ENCODE results near the gene HLA-DRA. TPM values are rescaled to one million over a fixed set of nuclear protein-coding genes. Genes with fewer than 3 reads are reported as not detected.

Gene HLA-DRA
- total RNA-seq, 4 donors from 2014 or later, result 26.0 to 440 (median 115) TPM

DNA sequence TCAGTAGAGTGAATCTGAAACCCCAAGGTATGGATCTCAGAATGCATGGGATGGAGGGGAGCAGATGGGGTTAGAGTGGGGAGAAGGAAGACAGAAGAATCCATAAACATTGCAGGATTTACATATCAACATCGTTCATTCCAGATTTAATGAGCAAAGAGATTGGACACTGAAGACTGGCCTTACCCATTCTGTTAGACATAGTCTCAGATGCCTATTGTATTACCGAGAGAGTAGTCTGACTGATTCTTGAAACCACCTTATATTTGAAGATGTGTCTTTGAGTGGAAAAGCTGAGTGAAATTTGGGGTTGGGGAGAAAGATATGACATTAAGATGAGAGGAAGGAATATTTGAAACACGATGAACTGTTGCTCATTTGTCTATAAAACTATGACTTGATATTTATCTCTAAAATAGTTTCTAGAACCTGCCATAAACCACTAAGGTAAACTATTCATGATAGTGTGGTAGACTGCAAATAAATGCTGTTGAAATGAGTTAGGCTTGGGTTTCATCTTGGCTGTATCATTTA, 5.7 kb downstream of the HLA-DRA start:
- intact Hi-C loops (cut with DNase I), result no loop called here
- Histone ChIP-seq H3K27me3 (no peaks in the 10 kb centered on the region), H3K4me3 (no peak overlapping the region), H3K9me3 (no peaks in the 10 kb centered on the region), H3K36me3 (no peaks in the 10 kb centered on the region), H3K27ac (no peak overlapping the region), H3K4me1 (no peaks in the 10 kb centered on the region)
- 57 to 63% methylated on average over 3 of the region's 3 CpGs for WGBS, 2 donors
- TF ChIP-seq POLR2A (IDR thresholded peaks at IDR 0.05), result no peak
- TF ChIP-seq, protein P1, sequence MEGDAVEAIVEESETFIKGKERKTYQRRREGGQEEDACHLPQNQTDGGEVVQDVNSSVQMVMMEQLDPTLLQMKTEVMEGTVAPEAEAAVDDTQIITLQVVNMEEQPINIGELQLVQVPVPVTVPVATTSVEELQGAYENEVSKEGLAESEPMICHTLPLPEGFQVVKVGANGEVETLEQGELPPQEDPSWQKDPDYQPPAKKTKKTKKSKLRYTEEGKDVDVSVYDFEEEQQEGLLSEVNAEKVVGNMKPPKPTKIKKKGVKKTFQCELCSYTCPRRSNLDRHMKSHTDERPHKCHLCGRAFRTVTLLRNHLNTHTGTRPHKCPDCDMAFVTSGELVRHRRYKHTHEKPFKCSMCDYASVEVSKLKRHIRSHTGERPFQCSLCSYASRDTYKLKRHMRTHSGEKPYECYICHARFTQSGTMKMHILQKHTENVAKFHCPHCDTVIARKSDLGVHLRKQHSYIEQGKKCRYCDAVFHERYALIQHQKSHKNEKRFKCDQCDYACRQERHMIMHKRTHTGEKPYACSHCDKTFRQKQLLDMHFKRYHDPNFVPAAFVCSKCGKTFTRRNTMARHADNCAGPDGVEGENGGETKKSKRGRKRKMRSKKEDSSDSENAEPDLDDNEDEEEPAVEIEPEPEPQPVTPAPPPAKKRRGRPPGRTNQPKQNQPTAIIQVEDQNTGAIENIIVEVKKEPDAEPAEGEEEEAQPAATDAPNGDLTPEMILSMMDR (IDR thresholded peaks at IDR 0.05), result no peak
- no peak for DNase-seq

- intact Hi-C loops (cut with DNase I), result no loop called here
- H3K27me3 ChIP-seq, result no peaks in the 10 kb centered on the region
- H3K4me1 ChIP-seq, result no peaks in the 10 kb centered on the region
- H3K27ac ChIP-seq, result no peak overlapping the region
- H3K4me3 ChIP-seq, result no peak overlapping the region
- no peaks in the 10 kb centered on the region for H3K9me3 ChIP-seq
- no peaks in the 10 kb centered on the region for H3K36me3 ChIP-seq
- TF ChIP-seq, protein P1 (IDR thresholded peaks at IDR 0.05), result no peak
- TF ChIP-seq POLR2A (IDR thresholded peaks at IDR 0.05), result no peak
- DNase-seq, result no peak
Measured at GRCh38 chr6:32447932-32448331, 8.2 kb downstream of the HLA-DRA start.

DNA sequence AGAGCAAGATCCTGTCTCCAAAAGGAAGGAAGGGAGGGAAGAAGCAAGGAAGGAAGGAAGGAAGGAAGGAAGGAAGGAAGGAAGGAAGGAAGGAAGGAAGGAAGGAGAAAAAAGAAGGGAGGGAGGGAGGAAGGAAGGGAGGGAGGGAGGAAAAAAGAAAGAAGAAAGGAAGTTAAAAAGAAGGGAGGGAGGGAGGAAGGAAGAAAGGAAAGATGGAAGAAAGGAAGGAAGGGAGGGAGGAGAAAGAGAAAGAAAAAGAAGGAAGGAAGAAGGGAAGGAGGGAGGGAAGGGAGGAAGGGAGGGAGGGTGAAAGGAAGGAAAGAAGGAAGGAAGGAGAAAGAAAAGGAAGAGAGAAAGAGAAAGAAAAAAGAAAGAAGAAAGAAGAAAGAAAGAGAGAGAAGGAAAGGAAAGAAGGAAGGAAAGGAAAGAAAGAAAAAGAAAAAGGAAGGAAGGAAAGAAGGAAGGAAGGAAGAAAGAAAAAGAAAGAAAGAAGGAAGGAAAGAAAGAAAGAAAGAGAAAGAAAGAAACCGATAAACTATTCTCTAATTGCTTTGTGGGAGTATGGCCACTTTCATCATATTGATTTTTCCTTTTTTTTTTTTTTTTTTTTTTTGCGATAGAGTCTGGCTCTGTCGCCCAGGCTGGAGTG, 9.5 kb downstream of the HLA-DRA start:
- intact Hi-C loops (cut with DNase I), result no loop called here
- no peak overlapping the region for H3K4me3 ChIP-seq
- H3K4me1 ChIP-seq, result no peaks in the 10 kb centered on the region
- DNase-seq, result no peak
- peaks cover 0 to 8% (median 0%) of the 10 kb centered on the region in 4 donors for H3K27me3 ChIP-seq
- TF ChIP-seq, protein P1 (IDR thresholded peaks at IDR 0.05), result no peak
- TF ChIP-seq POLR2A (IDR thresholded peaks at IDR 0.05), result no peak
- 79 to 89% methylated on average over 3 of the region's 3 CpGs for WGBS, 2 donors
- no peak overlapping the region for H3K27ac ChIP-seq
- no peaks in the 10 kb centered on the region for H3K9me3 ChIP-seq
- no peaks in the 10 kb centered on the region for H3K36me3 ChIP-seq

GRCh38 chr6:32457054-32457453, 17.4 kb downstream of the HLA-DRA start:
- no peak for TF ChIP-seq POLR2A (IDR thresholded peaks at IDR 0.05)
- TF ChIP-seq, protein P1 (IDR thresholded peaks at IDR 0.05), result no peak
- WGBS, 2 donors, result 63% methylated on average over 4 of the region's 4 CpGs

DNA sequence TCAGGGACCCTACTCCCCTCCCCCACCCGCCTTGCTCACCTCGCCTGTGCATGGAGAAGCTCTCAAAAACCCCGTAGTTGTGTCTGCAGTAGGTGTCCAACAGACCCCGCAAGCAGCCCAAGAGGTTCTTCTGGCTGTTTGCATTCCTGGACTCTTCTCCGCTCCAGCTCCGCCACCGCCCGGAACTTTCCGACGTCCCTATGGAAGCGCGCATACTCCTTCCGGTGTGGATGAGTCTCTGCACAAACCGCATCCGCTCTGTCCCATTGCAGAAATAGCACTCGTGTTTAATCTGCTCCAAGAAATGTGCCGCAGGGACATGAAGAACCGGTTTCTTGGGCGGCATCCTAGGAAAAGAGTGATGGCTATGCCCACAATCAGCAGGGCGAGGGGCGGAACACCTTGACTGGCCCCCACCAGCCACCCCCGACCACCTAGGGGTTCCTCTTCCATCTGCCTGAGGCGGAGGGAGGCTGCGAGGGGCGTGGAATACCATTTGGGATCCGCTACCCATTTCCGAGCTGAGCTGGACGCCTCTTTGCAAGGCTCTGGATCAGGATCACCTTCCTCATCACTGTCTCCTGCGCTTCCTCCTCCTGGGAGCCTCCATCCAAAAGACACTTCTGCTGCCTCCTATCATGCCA, 20.2 kb downstream of the HLA-DRA start:
- peak overlapping the region in 2 of 4 donors; percentile 38 to 53 for H3K4me3 ChIP-seq
- WGBS, 2 donors, result 57 to 80% methylated on average over 22 to 23 of the region's 29 CpGs
- intact Hi-C loops (cut with DNase I), result no loop called here
- TF ChIP-seq POLR2A (IDR thresholded peaks at IDR 0.05), result no peak
- TF ChIP-seq, protein P1 (IDR thresholded peaks at IDR 0.05), result no peak
- peaks cover 0 to 40% (median 0%) of the 10 kb centered on the region in 4 donors for H3K27me3 ChIP-seq
- DNase-seq, result no peak
- H3K9me3 ChIP-seq, result no peaks in the 10 kb centered on the region
- no peak overlapping the region for H3K27ac ChIP-seq
- H3K4me1 ChIP-seq, result peaks cover 0 to 11% (median 0%) of the 10 kb centered on the region in 3 donors
- H3K36me3 ChIP-seq, result no peaks in the 10 kb centered on the region

More at GRCh38 chr6:32457054-32457453, 17.4 kb downstream of the HLA-DRA start:
- Histone ChIP-seq H3K27ac (no peak overlapping the region), H3K27me3 (peaks cover 0 to 28% (median 0%) of the 10 kb centered on the region in 4 donors), H3K36me3 (no peaks in the 10 kb centered on the region), H3K9me3 (no peaks in the 10 kb centered on the region), H3K4me1 (peaks cover 0 to 11% (median 0%) of the 10 kb centered on the region in 3 donors), H3K4me3 (no peak overlapping the region)
- intact Hi-C loops (cut with DNase I), result no loop called here
- DNase-seq, result no peak
